Loucy (cell line): Measurements from ENCODE around the gene CAMK1G.

Source experiments
- H2AFZ ChIP-seq: fragments of 200-600 bp; sonication (generic); 2 replicates; pipeline ENCODE4 v1.6.0; 2016; ENCODE audit warnings: antibody characterized with exemption, mild to moderate bottlenecking, low read length, moderate library complexity
- H3F3A ChIP-seq: fragments of 200-600 bp; 2 replicates; pipeline ENCODE4 v1.6.0; 2016; ENCODE audit warnings: antibody characterized with exemption, low read depth, mild to moderate bottlenecking
- H3K27me3 ChIP-seq: fragments of 200-600 bp; sonication (generic); 2 replicates; pipeline ENCODE4 v1.6.1; 2014; ENCODE audit warnings: low read length, mild to moderate bottlenecking; ENCODE audit not compliant: insufficient read depth, poor library complexity, severe bottlenecking
- H3K36me3 ChIP-seq: fragments of 200-600 bp; sonication (generic); 2 replicates; pipeline ENCODE4 v1.6.1; 2016; ENCODE audit warnings: low read length; ENCODE audit not compliant: insufficient read depth
- H3K4me1 ChIP-seq: fragments of 200-600 bp; sonication (generic); 2 replicates; pipeline ENCODE4 v1.5.1; 2014; ENCODE audit warnings: low read length, mild to moderate bottlenecking; ENCODE audit not compliant: insufficient read depth, poor library complexity, severe bottlenecking
- H3K4me2 ChIP-seq: fragments of 200-600 bp; sonication (generic); 2 replicates; pipeline ENCODE4 v1.6.0; 2014; ENCODE audit warnings: antibody characterized with exemption, low read length, low read depth, mild to moderate bottlenecking; ENCODE audit not compliant: poor library complexity, severe bottlenecking
- H3K4me3 ChIP-seq: fragments of 200-600 bp; sonication (generic); 2 replicates; pipeline ENCODE4 v1.5.1; 2014; ENCODE audit warnings: low read length, mild to moderate bottlenecking, mixed read lengths; ENCODE audit not compliant: poor library complexity, severe bottlenecking
- H3K79me2 ChIP-seq: fragments of 200-600 bp; sonication (generic); 2 replicates; pipeline ENCODE4 v1.6.1; 2014; ENCODE audit warnings: low read length; ENCODE audit not compliant: insufficient read depth
- H3K9ac ChIP-seq: fragments of 200-600 bp; sonication (generic); 2 replicates; pipeline ENCODE4 v1.6.0; 2014; ENCODE audit warnings: mild to moderate bottlenecking, low read depth, low read length, moderate library complexity; ENCODE audit not compliant: poor library complexity, severe bottlenecking
- H3K9me2 ChIP-seq: fragments of 200-600 bp; sonication (generic); replicated peaks from 2 replicates; pipeline ENCODE4 v1.6.1; 2016; ENCODE audit warnings: low read depth, low read length, mixed read lengths
- H3K9me3 ChIP-seq: fragments of 200-600 bp; sonication (generic); 2 replicates; pipeline ENCODE4 v1.6.1; 2014; ENCODE audit warnings: mild to moderate bottlenecking, antibody characterized with exemption, low read length, low read depth; ENCODE audit not compliant: insufficient read depth
- H4K20me1 ChIP-seq: fragments of 200-600 bp; sonication (generic); 2 replicates; pipeline ENCODE4 v1.6.0; 2014; ENCODE audit warnings: antibody characterized with exemption, low read length, mild to moderate bottlenecking; ENCODE audit not compliant: insufficient read depth, poor library complexity, severe bottlenecking
- EZH2phosphoT487 ChIP-seq: fragments of 200-600 bp; IDR thresholded peaks from 2 replicates; pipeline ENCODE4 v1.6.1; 2018; ENCODE audit warnings: antibody characterized with exemption, mild to moderate bottlenecking, moderate library complexity, borderline replicate concordance
- TF ChIP-seq, protein P1 (sequence below): fragments of 200-600 bp; sonication (generic); conservative IDR thresholded peaks from 2 replicates; pipeline ENCODE4 v1.5.1; 2014; ENCODE audit warnings: mild to moderate bottlenecking, antibody characterized with exemption, low read length

The CAMK1G gene

DNA sequence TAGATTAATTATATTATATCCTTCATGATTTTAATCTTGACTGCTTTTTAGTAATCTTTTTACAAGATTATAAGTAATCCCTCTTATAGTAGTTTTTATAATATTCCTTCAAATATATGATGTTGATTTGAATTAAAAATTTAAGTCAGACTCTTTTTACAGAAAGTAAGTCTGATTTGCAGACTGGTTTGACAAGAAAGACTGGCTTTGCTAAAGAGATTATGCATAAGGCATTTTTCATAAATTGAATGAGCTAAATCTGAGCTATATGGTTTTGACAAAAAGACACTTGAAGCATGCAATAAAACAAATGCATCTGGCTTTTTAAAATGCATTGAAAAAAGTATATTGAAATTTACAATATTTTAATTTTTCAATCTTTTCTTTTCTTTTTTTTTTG, 26.3 kb upstream of the CAMK1G start:
- H3K4me2 ChIP-seq, result no peak overlapping the region
- no peaks in the 10 kb centered on the region for H3K36me3 ChIP-seq
- H3K9ac ChIP-seq, result no peak overlapping the region
- H3K9me3 ChIP-seq, result no peaks in the 10 kb centered on the region
- H3F3A ChIP-seq, result no peaks in the 10 kb centered on the region
- H4K20me1 ChIP-seq, result no peaks in the 10 kb centered on the region
- H3K79me2 ChIP-seq, result no peaks in the 10 kb centered on the region
- H3K4me1 ChIP-seq, result no peaks in the 10 kb centered on the region
- no peak for TF ChIP-seq EZH2phosphoT487
- TF ChIP-seq, protein P1, sequence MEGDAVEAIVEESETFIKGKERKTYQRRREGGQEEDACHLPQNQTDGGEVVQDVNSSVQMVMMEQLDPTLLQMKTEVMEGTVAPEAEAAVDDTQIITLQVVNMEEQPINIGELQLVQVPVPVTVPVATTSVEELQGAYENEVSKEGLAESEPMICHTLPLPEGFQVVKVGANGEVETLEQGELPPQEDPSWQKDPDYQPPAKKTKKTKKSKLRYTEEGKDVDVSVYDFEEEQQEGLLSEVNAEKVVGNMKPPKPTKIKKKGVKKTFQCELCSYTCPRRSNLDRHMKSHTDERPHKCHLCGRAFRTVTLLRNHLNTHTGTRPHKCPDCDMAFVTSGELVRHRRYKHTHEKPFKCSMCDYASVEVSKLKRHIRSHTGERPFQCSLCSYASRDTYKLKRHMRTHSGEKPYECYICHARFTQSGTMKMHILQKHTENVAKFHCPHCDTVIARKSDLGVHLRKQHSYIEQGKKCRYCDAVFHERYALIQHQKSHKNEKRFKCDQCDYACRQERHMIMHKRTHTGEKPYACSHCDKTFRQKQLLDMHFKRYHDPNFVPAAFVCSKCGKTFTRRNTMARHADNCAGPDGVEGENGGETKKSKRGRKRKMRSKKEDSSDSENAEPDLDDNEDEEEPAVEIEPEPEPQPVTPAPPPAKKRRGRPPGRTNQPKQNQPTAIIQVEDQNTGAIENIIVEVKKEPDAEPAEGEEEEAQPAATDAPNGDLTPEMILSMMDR, result no peak
- no peak overlapping the region for H3K4me3 ChIP-seq
- no peaks in the 10 kb centered on the region for H3K27me3 ChIP-seq
- no peaks in the 10 kb centered on the region for H3K9me2 ChIP-seq
- H2AFZ ChIP-seq, result no peak overlapping the region

DNA sequence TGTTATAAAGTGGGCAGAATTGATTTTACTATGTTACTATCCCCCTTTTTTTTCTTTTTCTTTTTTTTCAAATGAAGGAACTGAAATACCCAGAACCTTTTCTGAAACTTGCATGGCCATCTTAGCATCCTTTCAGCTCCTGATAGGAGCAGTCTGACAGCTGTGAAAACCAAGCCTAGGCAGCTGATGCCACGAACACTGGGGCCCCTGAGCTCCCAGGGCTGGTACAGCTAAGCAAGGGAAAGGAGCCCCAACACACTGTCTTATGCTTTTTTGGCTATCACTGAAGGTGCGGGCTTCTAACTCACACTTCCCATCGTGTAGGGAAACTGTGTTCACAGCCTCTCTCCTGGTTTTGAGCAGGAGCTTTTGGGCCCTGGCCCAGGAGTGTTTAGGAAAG, 23.0 kb upstream of the CAMK1G start:
- no peak overlapping the region for H3K4me3 ChIP-seq
- H3K4me1 ChIP-seq, result no peaks in the 10 kb centered on the region
- H3F3A ChIP-seq, result no peaks in the 10 kb centered on the region
- no peaks in the 10 kb centered on the region for H3K27me3 ChIP-seq
- TF ChIP-seq, protein P1, result no peak
- TF ChIP-seq EZH2phosphoT487, result no peak
- no peak overlapping the region for H3K4me2 ChIP-seq
- H3K79me2 ChIP-seq, result no peaks in the 10 kb centered on the region
- H3K9me2 ChIP-seq, result no peaks in the 10 kb centered on the region
- no peaks in the 10 kb centered on the region for H3K36me3 ChIP-seq
- H3K9ac ChIP-seq, result no peak overlapping the region
- H3K9me3 ChIP-seq, result no peaks in the 10 kb centered on the region
- no peaks in the 10 kb centered on the region for H4K20me1 ChIP-seq
- no peak overlapping the region for H2AFZ ChIP-seq

DNA sequence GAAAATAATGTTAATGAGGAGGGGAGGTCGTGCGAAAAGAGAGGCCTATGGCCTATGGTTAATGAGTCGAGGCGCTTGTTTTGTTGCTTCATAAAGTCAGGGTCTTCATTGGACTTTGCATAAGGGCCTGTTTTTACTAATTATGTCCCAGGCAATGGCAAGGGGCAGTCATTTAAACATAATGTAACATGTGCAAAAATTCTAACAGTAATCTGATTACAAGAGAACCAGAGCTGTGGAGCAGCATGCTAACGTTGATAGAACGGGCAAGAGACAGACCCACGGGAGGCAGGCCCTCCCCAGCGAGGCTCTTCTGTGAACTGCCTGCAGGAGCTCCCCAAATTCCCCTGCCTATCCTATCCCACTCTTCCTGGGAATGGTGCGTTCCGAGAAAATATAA, 22.6 kb upstream of the CAMK1G start:
- Histone ChIP-seq H3K9ac (no peak overlapping the region), H4K20me1 (no peaks in the 10 kb centered on the region), H3F3A (no peaks in the 10 kb centered on the region), H3K4me1 (no peaks in the 10 kb centered on the region), H3K4me3 (no peak overlapping the region), H3K4me2 (no peak overlapping the region), H3K79me2 (no peaks in the 10 kb centered on the region), H3K27me3 (no peaks in the 10 kb centered on the region), H3K36me3 (no peaks in the 10 kb centered on the region), H3K9me3 (no peaks in the 10 kb centered on the region), H3K9me2 (no peaks in the 10 kb centered on the region), H2AFZ (no peak overlapping the region)
- no peak for TF ChIP-seq EZH2phosphoT487
- TF ChIP-seq, protein P1, result no peak
